Activated CD4-positive, alpha-beta T cell treated with anti-CD3 and anti-CD28 coated beads for 48 hours (primary cell): Measurements from ENCODE around the gene PLEKHN1.
"Not testable (repeated sequence)": the region's sequence is repeated elsewhere in the genome, so short reads cannot be mapped to it uniquely, and the experiment has no call there.

Source experiments
- DNase-seq: peaks from one replicate; pipeline ENCODE4 v3.0.0-alpha.2; 2020

Gene PLEKHN1

DNA sequence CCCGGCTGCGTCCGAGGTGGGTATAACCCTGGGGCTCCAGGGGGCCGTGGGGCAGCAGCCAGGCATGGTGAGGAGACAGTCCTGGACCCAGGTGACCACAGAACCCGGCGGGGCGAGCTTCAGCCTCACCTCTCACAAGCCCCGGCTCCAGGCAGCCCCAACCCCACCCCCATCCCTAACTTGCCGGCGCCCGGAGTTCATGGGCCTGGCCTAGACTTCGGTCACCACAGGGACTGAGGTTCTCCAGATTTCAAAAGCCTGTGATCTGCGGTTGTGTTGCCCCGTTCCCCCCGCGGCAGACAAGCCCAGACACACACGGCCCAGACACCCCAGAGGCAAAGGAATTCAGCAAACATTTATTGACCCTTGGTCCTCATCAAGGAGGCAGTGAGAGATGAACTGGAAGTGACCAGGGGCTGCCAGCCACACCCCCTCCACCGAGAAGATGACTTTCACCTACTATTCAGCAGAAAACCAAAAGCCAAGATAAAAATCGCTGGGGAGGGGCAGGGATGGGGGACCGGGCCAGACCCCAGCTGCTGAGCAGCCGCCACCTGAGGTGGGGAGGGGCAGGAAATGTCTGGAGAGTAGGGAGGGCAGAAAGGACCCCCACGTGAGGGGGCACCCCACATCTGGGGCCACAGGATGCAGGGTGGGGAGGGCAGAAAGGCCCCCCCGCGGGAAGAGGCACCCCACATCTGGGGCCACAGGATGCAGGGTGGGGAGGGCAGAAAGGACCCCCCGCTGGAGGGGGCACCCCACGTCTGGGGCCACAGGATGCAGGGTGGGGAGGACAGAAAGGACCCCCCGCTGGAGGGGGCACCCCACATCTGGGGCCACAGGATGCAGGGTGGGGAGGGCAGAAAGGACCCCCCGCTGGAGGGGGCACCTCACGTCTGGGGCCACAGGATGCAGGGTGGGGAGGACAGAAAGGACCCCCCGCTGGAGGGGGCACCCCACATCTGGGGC is 29.7 kb downstream of the PLEKHN1 start:
- DNase-seq: no peak

DNA sequence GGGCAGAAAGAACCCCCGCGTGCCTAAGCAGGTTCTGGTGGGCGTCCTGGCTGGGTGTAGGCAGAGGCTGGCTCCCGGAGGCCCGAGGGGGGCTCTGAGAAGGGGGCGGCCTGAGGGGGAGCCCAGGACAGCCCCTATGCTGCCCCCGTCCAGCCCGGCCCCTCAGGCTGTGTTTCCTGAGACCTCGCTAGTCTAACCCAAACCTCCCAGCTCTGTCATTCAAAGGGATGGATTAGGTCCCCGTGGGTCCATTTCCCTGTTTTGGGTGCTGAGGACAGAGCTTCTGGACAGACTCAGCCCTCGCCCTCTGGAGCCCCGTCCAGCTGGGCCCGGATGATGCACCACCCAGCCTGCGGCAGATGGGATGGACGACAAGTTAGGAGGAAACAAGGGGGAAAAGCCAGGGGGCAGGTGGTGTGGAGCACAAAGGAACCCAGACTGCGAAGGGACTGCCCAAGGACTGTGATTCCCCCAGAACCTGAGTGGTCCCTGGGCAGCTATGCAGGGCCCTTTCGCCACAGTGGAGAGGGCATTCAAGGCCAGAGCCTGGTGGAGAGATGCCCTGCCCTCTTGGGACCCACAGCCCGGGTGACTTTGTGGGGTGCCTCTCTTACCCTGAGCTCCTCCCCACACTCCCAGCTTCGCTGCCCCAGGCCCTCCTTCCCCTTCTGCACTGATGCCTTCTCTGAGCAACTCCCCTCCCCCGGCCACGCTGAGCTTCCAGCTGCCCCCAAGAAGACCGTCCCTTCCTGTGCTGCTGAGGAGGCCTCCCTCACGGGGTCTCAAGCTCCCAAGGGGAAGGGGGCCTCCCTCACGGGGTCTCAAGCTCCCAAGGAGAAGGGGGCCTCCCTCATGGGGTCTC is 30.8 kb downstream of the PLEKHN1 start:
- no peak for DNase-seq

DNA sequence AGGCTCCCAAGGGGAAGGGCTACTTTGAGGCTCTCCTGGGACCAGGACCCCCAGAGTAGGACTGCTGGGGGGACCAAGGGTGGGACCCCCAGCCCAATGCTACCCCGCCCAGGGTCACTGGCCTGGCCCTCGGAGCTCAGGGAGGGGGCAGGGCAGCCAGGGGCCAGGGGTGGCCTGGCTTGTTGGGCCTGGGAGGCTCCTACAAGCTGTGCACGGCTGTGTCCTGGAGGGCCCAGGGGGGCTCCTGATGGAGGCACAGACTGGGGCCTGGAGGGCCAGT is 31.4 kb downstream of the PLEKHN1 start:
- DNase-seq: no peak

DNA sequence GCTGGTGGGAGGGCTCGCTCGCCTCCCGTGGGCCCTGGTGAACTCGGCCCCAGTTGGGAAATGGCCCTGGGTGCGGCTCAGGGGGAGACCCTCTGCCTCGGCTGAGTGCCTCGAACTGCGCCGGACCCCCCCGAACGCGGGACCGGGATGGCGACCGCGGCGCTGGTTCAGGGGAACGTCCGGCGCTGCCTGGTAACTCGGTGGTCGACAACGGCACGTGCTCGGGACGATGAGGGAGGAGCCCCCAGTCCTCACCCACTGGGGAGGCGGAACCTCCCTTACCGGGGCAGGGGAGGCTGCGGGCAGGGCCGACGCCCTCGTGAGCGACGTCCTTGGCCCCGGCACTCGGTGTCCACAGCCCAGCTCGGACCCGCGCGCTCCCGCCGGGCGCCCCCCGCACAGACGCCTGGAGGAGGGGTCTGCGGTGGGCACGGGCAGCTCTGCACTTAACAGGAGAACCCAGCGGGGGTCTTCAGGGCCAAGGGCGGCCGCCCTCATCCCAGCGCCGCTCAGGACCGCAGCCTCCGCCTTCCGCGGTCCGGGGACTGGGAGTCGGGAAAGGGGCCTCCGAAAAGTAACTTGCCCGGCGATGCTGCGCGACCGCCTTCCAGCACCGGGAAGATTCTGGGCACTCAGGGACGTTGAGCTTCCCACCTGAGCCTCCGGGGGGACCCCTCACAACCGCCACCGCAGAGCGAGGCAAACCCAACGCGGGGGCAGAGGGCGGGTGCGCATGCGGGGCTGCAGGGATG is 31.9 kb downstream of the PLEKHN1 start:
- DNase-seq: no peak

DNA sequence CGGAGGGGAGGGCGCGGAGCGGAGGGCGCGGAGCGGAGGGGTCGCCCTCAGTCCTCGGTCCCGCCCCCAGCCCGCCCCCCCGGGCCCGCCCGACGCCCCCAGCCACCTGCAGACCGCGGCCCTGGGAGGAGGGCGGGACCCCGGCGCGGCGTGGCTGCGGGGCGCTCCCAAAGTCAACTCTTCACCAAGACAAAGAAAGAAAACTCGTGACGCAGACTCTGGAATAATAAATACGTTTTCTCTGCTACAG is 32.4 kb downstream of the PLEKHN1 start:
- DNase-seq: no peak

DNA sequence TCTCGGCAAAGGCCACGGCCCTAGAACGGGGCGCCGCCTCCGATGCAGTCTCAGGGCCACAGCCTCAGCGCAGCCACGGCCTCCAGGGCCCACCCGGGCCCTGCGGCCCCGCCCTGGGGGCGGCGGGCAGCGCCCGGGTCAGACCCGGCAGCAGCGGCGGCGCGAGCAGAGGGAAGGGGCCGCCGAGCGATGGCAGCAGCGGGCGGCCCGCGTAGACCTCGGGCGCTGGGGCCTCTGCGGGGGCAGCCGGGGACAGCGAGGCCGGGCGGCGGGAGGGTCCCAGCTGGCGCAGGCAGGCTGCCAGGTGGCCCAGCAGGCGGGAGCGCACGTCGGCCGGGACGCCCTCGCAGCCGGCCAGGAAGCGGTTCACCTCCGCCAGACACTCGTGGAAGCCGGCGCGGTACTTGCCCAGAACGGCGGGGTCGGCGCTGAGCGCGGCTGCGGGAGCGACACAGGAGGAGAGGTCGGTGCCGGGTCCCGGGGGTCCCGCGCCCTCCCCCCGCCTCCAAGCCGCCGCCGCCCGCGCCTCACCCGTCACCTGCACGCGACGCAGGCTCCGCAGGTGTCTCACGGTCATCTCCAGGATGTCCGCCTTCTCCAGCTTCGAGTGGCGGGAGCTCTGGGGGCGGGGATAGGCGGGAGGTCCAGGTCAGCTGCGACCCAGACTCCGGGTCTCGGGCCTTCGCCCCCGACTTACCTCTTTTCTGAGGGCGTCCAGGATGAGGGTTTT is 32.9 kb downstream of the PLEKHN1 start:
- no peak for DNase-seq

DNA sequence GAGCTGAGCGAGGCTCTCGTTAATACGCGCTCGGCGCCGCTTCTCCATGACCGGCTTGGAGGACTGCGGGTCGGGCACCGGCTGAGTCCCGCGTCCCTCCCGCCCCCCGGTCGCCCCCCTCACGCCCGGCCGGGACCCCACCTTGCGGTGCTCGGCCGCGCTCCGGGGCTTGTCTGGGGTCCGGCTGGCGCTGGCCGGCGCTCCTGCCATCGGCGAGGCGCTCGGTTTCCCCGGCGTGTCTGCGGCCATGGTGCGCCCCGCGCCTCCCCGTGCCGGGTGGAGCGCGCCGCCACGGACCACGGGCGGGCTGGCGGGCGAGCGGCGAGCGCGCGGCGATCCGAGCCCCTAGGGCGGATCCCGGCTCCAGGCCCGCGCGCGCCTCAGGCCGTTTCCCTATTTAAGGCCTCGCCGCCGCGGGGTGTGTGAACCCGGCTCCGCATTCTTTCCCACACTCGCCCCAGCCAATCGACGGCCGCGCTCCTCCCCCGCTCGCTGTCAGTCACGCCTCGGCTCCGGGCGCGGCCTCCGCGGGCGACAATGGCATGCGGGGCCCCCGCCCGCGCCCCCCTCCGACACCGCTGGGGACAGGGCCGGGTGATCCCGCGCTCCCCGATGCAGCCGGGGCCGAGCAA is 33.6 kb downstream of the PLEKHN1 start, which contains the start of gene HES4:
TSS of gene HES4 (minus strand) at position 373 of the 632 bp plus-strand sequence. CDS start at position 249, 124 bp downstream.
- DNase-seq: peak; percentile 76

DNA sequence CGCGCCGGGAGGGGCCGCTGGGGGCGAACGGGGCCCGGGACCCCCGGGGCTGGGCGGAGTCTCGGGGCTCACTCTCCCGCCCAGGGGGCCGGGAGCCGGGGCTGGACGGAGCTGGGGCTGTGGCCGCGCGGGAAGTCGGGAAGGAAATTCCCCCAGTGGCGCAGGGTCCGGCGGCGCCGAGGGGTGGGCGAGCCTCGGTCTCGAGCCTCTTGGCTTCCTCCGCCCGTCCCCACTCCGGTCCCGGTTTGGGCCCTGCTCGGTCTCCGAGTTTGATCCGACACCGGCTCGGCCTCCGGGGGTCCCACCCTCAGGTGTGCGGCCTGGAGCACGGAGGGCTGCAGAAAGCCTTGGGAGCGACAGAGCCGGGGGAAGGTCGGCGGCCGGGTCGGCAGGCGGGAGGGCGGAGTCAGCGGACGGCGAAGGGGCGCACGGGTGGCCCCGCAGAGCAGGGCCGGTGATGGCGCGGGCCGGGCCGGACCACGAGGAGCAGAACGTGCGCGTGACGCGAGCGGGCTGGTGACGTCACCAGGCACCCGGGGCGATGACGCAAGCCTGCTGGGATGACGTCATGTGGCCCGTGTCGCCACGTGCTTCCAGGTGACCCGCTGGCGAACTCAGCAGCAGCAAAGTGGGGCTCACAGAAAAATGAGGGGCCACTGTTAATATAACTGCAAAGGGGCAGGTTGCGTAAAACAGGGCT is 34.2 kb downstream of the PLEKHN1 start:
- peak; percentile 82 for DNase-seq

DNA sequence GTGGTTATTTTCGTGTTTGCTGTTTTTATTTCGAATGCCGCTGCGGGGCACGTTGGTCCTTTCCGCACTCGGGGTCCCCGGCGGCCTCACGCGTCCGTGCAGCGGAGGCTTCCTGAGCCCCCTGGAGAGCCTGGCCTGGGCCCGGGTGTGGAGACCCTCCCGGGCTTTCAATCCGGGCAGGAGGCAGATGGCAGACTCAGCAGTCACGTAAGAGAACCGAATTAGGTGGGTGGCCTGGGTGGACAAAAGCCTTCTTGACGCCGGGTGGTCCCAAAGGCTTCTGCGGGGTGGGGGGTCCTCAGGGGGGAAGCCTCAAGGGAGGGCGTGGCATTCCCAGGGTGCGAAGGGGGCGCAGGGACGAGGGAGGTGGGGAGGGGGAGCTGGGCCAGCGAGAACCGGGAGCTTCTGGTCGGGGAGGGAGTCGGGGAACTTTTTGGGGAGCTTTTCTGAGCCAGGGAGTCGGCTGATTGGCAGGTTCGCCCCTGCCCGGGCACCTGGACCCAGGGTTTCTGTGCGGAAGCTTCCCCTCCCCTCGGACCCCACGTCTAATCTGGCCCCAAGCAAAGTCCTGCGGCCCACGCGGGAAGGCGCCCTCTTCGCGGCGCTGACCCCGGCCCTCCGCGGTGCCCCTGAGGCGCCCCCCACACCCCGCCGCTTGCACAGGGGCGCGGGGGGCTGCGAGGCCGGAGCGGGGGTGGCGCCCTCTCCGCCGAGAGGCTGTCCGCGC is 34.9 kb downstream of the PLEKHN1 start:
- DNase-seq: no peak

DNA sequence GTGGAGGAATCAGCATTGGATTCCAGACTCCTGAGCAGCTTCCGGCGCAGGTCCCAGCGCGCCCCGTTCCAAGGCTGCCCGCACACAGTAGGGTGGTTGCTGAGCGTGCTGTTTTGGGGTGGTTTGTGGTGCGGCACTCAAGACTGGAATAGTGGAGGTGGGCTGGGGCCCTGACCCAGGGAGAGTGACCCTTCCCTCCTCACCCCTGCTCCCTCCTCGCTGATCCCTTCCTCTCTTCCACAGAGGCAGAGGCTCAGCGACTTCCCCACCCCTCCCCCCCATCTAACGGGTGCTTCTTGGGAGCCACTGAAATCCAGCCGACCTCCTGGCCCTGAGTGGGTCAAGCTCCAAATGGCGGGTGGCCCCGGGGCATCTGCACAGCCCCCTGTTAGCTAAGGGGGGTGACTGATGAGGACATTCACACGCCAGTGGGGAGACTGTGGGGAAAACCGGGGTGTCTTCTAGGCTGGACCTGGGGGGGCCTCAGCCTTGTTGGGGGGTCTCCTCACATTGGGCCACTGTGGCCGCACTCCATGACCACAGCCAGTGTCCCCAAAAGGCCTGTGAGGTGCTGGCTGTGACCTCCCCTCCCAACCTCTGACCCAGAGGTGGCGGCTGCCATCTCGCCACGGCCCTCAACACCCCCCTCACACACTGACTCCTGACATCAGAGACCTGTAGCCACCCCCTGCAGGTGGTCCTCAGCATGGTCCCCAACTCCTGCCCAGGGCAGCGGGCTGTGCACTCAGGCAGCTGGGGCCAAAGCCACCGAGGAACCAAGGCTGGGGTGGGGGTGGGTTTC is 37.5 kb downstream of the PLEKHN1 start:
- DNase-seq: no peak

DNA sequence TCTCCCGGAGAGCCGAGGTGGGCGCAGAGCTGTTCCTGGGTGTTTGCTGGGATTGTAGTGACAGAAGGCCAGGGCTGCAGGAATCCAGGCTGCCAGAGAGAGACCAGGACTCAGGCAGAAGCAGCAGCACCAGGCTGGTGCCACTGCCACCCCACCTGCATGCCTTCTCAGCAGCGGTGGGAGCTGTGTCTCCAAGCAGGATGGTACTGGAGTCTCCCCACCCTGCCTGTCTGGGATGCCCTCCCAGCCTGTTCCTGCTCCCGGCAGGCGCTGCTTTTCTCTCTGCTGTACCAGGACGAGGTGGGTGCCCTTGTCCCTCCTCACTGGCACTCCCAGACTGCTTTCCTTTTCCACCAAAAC is 38.1 kb downstream of the PLEKHN1 start:
- no peak for DNase-seq

DNA sequence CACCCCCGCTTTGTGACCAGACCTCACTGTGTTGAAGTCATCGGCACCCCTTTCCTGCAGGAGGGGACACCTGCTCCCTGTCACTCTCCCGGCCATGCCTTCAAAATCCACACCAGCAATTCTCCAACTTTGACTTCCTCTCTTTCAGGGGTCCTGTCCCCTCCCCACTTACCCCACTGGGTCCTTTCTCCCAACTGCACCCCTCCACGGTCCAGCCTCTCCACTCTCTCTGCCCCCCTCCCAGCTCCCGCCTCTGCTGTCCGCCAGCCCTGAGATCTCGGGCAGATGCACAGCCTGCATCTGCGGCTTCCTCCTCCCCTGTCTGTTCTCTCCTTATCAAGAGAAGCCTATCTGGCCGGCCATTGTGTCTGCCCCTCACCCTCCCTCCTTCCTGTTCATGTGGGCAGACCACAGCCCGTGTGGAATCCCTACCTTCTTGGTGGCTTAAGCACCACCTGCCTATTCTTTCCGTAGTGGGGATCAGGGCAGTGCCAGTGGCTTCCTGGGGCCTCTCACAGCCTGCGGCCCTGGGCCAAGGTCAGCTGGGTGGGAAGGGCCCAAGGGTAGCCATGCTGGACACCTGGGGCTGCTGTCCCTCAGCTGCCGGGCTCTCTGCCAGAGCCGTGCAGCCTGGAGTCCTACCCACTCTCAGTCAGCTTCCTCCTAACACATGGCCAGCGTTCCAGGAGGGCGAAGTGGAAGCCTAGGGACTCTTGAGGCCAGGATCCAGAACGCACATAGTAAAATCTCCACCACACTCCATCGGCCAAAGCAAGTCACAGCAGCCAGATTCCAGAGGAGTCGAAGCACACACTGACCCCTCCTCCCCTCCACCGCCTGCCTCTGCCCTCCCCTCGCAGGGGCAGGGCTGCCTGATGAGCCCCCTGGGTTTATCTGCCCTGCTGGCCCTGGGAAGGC is 38.8 kb downstream of the PLEKHN1 start:
- no peak for DNase-seq

DNA sequence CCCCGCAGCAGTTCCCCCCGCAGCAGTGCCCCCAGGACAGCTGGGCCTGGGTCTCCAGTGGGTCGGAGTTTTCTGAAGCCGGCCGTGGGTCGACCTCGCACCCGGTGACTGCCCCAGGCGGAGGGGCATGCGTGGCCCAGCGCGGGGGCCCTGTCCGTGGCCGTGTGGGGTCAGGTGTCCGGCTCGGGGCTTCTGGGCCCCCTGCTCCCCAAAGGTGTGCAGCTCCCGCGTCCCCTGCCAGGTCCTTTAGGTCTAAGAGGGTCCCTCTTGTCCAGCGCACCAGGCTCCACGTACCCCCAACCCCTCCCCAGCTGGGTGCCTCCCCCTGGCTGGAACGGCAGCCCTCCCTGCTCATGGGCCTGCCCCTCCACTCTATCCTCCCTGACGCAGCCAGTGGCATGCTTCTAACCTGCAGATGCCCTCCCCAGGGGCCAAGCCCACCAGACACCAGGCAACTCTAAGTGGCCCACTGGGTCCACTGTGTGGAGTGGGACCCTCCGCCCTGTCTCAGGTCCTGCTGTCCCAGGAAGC is 39.6 kb downstream of the PLEKHN1 start:
- DNase-seq: no peak

DNA sequence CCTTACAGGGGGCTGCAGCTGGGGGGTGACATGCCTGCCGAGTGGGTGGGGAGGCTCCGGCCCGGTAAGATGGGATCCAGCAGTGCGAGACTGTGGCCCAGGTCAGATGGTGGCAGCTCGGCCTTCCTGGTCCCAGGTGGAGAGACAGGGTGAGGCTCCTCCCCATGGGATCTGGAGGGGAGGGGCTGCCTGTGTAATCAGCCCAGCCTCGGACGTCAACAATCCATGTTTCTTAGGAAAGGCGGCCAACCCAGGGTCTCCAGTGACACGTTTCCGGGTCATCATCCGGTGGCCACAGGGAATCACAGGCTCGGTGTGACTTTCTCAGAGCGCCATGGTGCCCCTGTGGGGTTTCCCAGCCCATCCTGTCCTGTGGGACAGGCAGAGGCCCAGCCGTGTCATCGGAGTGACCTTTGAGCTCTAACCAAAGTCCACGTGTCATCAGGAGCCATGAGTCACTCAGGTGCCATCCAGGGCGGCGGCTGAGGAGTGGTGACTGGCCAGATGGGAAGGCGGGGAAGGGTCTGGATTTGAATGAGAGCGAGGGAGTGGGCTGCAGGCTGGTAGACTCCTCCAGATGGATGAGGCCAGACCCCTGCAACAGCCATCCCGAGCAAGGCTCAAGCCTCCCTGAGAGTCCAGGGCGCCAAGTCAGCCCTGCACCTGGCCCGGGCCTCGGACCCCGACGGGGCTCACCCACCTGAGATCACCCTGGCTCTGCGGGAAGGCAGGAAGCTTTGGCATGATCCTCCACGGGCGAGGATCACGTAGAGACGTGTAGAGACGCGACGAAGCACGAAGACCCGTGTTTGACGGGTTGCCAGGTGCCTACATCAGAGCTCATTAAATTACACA is 40.2 kb downstream of the PLEKHN1 start:
- no peak for DNase-seq

DNA sequence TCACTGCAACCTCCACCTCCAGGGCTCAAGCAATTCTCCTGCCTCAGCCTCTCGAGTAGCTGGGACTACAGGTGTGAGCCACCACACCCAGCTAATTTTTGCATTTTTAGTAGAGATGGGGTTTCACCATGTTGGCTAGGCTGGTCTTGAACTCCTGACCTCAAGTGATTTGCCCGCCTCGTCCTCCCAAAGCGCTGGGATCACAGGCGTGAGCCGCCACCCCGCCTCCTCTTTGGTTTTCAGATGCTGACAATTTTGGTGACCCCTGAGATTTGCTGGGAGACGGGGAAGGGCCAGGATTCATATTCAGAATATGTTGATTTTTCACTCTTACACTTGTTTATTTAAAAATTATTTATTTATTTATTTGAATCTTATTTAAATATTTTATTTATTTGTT is 43.8 kb downstream of the PLEKHN1 start:
- not testable (repeated sequence) for DNase-seq

DNA sequence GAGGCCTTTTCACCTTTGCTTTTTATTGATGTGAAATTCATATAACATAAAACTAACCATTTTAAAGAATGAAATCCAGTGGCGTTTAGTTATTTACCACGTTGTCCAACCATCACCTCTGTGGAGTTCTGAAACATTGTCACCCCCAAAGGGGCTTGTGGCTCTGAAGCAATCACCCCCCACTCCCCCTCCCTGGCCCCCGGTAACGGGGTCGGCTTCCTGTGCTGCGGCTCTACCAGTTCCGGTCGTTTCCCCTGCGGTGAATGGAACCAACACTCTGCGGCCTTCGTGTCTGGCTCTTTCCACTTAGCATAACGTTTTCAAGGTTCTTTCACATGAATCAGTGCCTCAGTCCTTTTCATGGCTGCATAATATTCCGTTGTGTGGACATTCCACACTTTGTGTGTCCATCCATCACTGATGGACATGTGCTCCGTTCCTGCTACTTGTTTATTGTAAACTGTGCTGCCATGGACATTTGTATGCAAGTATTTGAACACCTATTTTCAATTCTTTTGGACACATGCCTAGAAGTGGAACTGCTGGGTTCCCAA is 45.2 kb downstream of the PLEKHN1 start:
- no peak for DNase-seq

DNA sequence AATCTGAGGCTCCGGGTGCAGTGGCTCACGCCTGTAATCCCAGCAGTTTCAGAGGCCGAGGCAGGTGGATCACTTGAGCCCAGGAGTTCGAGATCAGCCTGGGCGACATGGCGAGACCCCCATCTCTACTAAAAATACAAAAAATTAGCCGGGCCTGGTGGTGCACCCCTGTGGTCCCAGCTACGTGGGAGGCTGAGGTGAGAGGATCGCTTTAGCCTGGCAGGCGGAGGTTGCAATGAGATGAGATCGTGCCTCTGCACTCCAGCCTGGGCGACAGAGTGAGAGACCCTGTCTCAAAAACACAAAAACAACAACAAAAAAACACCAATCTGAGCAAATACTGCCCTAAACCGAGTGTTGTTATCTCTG is 46.4 kb downstream of the PLEKHN1 start:
- DNase-seq: not testable (repeated sequence)
